GM06990 (cell line): ENCODE measurements around the gene MLPH.

Source experiments
- DNase-seq: peaks from one replicate; pipeline ENCODE4 v3.0.0-alpha.2; 2011; ENCODE audit not compliant: insufficient read length; ENCODE audit errors: extremely low read depth
- H3K27me3 ChIP-seq: replicated peaks from 2 replicates; pipeline ENCODE4 v1.6.0; 2011; ENCODE audit warnings: low read length; ENCODE audit not compliant: control insufficient read depth, insufficient read depth
- H3K36me3 ChIP-seq: 2 replicates; pipeline ENCODE4 v1.5.1; 2011; ENCODE audit warnings: low read length; ENCODE audit not compliant: control insufficient read depth, insufficient read depth
- H3K4me3 ChIP-seq: replicated peaks from 2 replicates; pipeline ENCODE4 v1.5.1; 2011; ENCODE audit warnings: low read depth, mild to moderate bottlenecking, control low read depth, low read length
- TF ChIP-seq, protein P1 (sequence below): IDR thresholded peaks from 2 replicates; pipeline ENCODE4 v1.5.1; 2011; ENCODE audit warnings: low read length, control low read depth, mild to moderate bottlenecking, inconsistent platforms; ENCODE audit not compliant: insufficient read depth, poor library complexity, severe bottlenecking

MLPH gene

GRCh38 chr2:237491515-237492118 is 4.6 kb downstream of the MLPH start:
- TF ChIP-seq, protein P1, sequence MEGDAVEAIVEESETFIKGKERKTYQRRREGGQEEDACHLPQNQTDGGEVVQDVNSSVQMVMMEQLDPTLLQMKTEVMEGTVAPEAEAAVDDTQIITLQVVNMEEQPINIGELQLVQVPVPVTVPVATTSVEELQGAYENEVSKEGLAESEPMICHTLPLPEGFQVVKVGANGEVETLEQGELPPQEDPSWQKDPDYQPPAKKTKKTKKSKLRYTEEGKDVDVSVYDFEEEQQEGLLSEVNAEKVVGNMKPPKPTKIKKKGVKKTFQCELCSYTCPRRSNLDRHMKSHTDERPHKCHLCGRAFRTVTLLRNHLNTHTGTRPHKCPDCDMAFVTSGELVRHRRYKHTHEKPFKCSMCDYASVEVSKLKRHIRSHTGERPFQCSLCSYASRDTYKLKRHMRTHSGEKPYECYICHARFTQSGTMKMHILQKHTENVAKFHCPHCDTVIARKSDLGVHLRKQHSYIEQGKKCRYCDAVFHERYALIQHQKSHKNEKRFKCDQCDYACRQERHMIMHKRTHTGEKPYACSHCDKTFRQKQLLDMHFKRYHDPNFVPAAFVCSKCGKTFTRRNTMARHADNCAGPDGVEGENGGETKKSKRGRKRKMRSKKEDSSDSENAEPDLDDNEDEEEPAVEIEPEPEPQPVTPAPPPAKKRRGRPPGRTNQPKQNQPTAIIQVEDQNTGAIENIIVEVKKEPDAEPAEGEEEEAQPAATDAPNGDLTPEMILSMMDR, result no peak
- no peak for DNase-seq
- H3K4me3 ChIP-seq, result no peak overlapping the region
- no peaks in the 10 kb centered on the region; the same call in 1 of the 2 replicates for H3K27me3 ChIP-seq
- no peaks in the 10 kb centered on the region for H3K36me3 ChIP-seq

- TF ChIP-seq, protein P1, result no peak
- no peak for DNase-seq
- Histone ChIP-seq H3K4me3 (no peak overlapping the region), H3K36me3 (no peaks in the 10 kb centered on the region), H3K27me3 (no peaks in the 10 kb centered on the region; the same call in 1 of the 2 replicates)
Measured at GRCh38 chr2:237492137-237492890, 5.3 kb downstream of the MLPH start.

- Histone ChIP-seq H3K4me3 (no peak overlapping the region), H3K27me3 (no peaks in the 10 kb centered on the region; the same call in 1 of the 2 replicates), H3K36me3 (no peaks in the 10 kb centered on the region)
- TF ChIP-seq, protein P1, result no peak
- no peak for DNase-seq
Measured at GRCh38 chr2:237494066-237494465, 7.0 kb downstream of the MLPH start.

GRCh38 chr2:237495521-237496117 is 8.6 kb downstream of the MLPH start:
- DNase-seq, result no peak
- TF ChIP-seq, protein P1, result no peak
- Histone ChIP-seq H3K36me3 (no peaks in the 10 kb centered on the region), H3K4me3 (no peak overlapping the region), H3K27me3 (no peaks in the 10 kb centered on the region; the same call in 1 of the 2 replicates)

DNA sequence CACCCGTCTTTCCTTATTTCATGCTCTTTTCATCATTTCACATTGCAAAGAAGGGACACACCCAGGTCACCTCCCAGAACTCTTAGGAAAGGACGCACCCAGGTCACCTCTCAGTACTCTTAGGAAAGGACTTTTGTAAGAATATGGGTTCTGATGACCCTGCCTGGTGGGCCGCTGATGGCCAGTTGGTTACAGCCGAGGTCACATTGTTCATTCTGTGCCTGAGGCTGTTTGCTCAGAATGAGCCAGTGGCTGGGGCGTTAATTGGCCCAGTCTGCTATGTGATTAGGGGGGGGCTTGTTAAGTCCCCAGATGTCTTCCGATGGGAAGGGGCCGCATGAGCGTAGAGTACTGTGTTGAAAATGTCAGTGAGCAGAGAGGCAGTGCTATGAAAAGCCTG is 9.4 kb downstream of the MLPH start:
- TF ChIP-seq, protein P1, result no peak
- Histone ChIP-seq H3K4me3 (no peak overlapping the region), H3K36me3 (no peaks in the 10 kb centered on the region), H3K27me3 (no peaks in the 10 kb centered on the region; the same call in 1 of the 2 replicates)
- DNase-seq, result no peak
